Type B pancreatic cell (in vitro differentiated cells): Measurements from ENCODE around the gene SESN1. TPM values are rescaled to one million over a fixed set of nuclear protein-coding genes. Genes with fewer than 3 reads are reported as not detected.

ENCODE experiments used
- DNase-seq: peaks from one replicate; pipeline ENCODE4 v3.0.0; 2021; ENCODE audit warnings: mixed read lengths; ENCODE audit not compliant: unreplicated experiment; ENCODE audit errors: extremely low spot score
- H3K27ac Mint-ChIP-seq: 2 replicates; pipeline ENCODE4 v1.8.0; 2021; ENCODE audit warnings: mild to moderate bottlenecking, mixed read lengths
- H3K27me3 Mint-ChIP-seq: 2 replicates; pipeline ENCODE4 v1.8.0; 2021; ENCODE audit warnings: mixed read lengths
- H3K36me3 Mint-ChIP-seq: 2 replicates; pipeline ENCODE4 v1.8.0; 2021; ENCODE audit warnings: mixed read lengths
- H3K4me1 Mint-ChIP-seq: one replicate; pipeline ENCODE4 v1.8.0; 2021; ENCODE audit warnings: mixed read lengths; ENCODE audit not compliant: unreplicated experiment
- H3K4me3 Mint-ChIP-seq: 2 replicates; pipeline ENCODE4 v1.8.0; 2021; ENCODE audit warnings: mild to moderate bottlenecking, mixed read lengths
- H3K9me3 Mint-ChIP-seq: 2 replicates; pipeline ENCODE4 v1.8.0; 2021; ENCODE audit warnings: mixed read lengths
- total RNA-seq: library from RNA; stranded (reverse); gene quantifications from 2 replicates; pipeline ENCODE4 v1.2.1, GENCODE V29; 2021; ENCODE audit warnings: low replicate concordance
- TF ChIP-seq, protein P1 (sequence below): fragments of 200-600 bp; sonication (generic); conservative IDR thresholded peaks from 2 replicates; pipeline ENCODE4 v1.5.0; 2021; ENCODE audit warnings: antibody characterized with exemption, mild to moderate bottlenecking

The SESN1 gene
- total RNA-seq, 1 donor from 2014 or later: 33.3 TPM

DNA sequence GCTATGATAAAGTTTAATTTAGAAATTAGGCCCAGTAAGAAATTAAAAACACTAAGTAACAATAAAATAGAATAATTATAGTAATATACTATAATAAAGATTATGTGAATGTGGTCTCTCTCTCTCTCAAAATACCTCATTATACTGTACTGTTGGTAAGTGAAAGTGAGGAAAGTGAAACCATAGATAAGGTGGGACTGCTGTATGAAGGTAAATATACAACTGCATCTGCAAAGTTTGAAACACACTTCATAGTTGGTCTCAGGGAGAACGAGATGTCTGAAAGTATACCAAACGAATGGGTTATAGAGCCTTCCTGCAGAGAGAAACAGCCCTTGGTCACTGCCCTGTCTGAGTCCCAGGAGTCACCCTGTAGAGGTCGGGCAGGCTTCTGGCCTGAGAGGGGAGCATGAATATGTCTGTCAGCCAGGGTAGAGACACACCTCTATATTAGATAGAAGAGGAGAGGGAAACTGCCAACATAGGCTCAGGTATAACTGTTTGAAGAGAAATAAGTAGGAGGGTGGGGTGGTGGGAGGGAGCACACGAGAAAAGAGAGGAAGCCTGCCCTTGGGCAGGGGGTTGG, 31.8 kb downstream of the SESN1 start:
- Mint-ChIP-seq H3K9me3 (no peaks in the 10 kb centered on the region), H3K4me3 (no peak overlapping the region), H3K27ac (no peak overlapping the region), H3K4me1 (peaks cover 10% of the 10 kb centered on the region), H3K27me3 (no peaks in the 10 kb centered on the region), H3K36me3 (no peaks in the 10 kb centered on the region)
- DNase-seq: no peak
- TF ChIP-seq, protein P1, sequence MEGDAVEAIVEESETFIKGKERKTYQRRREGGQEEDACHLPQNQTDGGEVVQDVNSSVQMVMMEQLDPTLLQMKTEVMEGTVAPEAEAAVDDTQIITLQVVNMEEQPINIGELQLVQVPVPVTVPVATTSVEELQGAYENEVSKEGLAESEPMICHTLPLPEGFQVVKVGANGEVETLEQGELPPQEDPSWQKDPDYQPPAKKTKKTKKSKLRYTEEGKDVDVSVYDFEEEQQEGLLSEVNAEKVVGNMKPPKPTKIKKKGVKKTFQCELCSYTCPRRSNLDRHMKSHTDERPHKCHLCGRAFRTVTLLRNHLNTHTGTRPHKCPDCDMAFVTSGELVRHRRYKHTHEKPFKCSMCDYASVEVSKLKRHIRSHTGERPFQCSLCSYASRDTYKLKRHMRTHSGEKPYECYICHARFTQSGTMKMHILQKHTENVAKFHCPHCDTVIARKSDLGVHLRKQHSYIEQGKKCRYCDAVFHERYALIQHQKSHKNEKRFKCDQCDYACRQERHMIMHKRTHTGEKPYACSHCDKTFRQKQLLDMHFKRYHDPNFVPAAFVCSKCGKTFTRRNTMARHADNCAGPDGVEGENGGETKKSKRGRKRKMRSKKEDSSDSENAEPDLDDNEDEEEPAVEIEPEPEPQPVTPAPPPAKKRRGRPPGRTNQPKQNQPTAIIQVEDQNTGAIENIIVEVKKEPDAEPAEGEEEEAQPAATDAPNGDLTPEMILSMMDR: no peak

- H3K4me1 Mint-ChIP-seq: peaks cover 10% of the 10 kb centered on the region
- TF ChIP-seq, protein P1: no peak
- H3K9me3 Mint-ChIP-seq: no peaks in the 10 kb centered on the region
- H3K4me3 Mint-ChIP-seq: no peak overlapping the region
- H3K27me3 Mint-ChIP-seq: no peaks in the 10 kb centered on the region
- no peak overlapping the region for H3K27ac Mint-ChIP-seq
- DNase-seq: no peak
- H3K36me3 Mint-ChIP-seq: no peaks in the 10 kb centered on the region
These were observed 32.4 kb downstream of the SESN1 start for GRCh38 chr6:109062216-109062615.

- TF ChIP-seq, protein P1: no peak
- no peak overlapping the region for H3K4me3 Mint-ChIP-seq
- no peak overlapping the region for H3K27ac Mint-ChIP-seq
- H3K9me3 Mint-ChIP-seq: peaks cover 6% of the 10 kb centered on the region
- peaks cover 10% of the 10 kb centered on the region for H3K4me1 Mint-ChIP-seq
- H3K36me3 Mint-ChIP-seq: no peaks in the 10 kb centered on the region
- DNase-seq: no peak
- no peaks in the 10 kb centered on the region for H3K27me3 Mint-ChIP-seq
These were observed 34.1 kb downstream of the SESN1 start for GRCh38 chr6:109060571-109060970.

GRCh38 chr6:109059571-109060021, 35.0 kb downstream of the SESN1 start:
- DNase-seq: no peak

GRCh38 chr6:109059153-109059552, 35.5 kb downstream of the SESN1 start:
- H3K9me3 Mint-ChIP-seq: peaks cover 6% of the 10 kb centered on the region
- TF ChIP-seq, protein P1: no peak
- no peak overlapping the region for H3K27ac Mint-ChIP-seq
- peaks cover 10% of the 10 kb centered on the region for H3K4me1 Mint-ChIP-seq
- DNase-seq: no peak
- H3K4me3 Mint-ChIP-seq: no peak overlapping the region
- H3K36me3 Mint-ChIP-seq: no peaks in the 10 kb centered on the region
- H3K27me3 Mint-ChIP-seq: no peaks in the 10 kb centered on the region

More at GRCh38 chr6:109059571-109060021, 35.0 kb downstream of the SESN1 start:
- H3K27me3 Mint-ChIP-seq: no peaks in the 10 kb centered on the region
- H3K9me3 Mint-ChIP-seq: peaks cover 6% of the 10 kb centered on the region
- H3K4me3 Mint-ChIP-seq: no peak overlapping the region
- TF ChIP-seq, protein P1: no peak
- peaks cover 10% of the 10 kb centered on the region for H3K4me1 Mint-ChIP-seq
- H3K36me3 Mint-ChIP-seq: no peaks in the 10 kb centered on the region
- H3K27ac Mint-ChIP-seq: no peak overlapping the region

DNA sequence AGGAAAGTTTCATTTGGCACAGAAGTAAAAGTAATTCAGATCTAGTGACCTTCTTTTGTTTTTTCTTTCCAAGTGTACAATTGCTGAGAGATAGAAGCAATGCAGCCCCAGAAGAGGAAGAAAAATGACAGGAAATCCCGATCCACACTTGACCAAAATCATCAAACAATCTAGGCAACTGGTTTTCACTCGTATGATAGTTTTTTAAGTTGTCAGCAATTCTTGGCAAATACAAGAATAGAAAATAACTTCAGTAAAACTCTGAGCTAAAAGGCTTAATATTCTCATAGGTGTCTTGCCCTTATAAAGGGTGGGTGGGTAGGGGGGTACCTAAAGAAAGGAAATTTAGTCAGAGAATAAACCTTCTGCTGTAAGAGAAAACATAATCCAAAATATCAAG, 36.0 kb downstream of the SESN1 start:
- no peak overlapping the region for H3K4me3 Mint-ChIP-seq
- TF ChIP-seq, protein P1: no peak
- H3K36me3 Mint-ChIP-seq: no peaks in the 10 kb centered on the region
- no peak for DNase-seq
- peaks cover 10% of the 10 kb centered on the region for H3K4me1 Mint-ChIP-seq
- H3K9me3 Mint-ChIP-seq: peaks cover 6% of the 10 kb centered on the region
- no peak overlapping the region for H3K27ac Mint-ChIP-seq
- no peaks in the 10 kb centered on the region for H3K27me3 Mint-ChIP-seq
